Measurements from ENCODE around the gene SRP9. TPM values are rescaled to one million over a fixed set of nuclear protein-coding genes. Genes with fewer than 3 reads are reported as not detected.
A peak's percentile ranks its signal among the peaks of the same experiment; 100 is the strongest.
"Not testable (repeated sequence)": the region's sequence is repeated elsewhere in the genome, so short reads cannot be mapped to it uniquely, and the experiment has no call there.

The SRP9 gene
- total RNA-seq, 2 donors from 2014 or later, result 48.5 to 86.6 TPM

DNA sequence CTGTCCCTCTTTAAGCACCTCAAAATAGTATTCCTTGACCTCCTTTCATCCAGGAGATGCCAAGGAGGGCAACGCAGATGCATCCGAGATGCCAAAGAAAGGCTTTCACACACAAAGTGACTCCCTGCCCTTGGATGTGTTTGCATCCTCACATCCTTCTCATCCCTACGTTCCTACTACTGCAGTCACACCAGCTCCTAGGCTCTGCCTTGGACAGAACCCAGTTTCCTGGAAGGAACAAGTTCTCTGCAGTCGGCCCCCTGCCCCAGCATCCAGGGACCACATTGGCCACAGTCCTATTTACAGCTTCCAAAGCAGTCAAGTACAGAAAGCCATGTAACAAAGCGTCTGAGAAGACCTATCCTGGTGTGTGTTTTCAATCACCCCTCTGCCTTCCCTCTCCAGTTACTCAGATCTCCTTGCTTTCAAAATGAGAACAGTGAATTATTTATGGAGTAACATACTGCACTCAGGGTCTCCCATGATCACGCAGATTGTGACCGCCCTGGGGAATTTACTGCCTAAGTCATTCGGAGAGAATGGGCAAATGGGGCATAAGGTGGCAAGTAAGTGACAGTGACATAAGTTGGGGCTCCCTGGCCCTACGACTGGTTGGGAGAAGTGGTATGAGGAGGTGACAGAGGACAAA is 21.8 kb upstream of the SRP9 start:
- no peak for DNase-seq

DNA sequence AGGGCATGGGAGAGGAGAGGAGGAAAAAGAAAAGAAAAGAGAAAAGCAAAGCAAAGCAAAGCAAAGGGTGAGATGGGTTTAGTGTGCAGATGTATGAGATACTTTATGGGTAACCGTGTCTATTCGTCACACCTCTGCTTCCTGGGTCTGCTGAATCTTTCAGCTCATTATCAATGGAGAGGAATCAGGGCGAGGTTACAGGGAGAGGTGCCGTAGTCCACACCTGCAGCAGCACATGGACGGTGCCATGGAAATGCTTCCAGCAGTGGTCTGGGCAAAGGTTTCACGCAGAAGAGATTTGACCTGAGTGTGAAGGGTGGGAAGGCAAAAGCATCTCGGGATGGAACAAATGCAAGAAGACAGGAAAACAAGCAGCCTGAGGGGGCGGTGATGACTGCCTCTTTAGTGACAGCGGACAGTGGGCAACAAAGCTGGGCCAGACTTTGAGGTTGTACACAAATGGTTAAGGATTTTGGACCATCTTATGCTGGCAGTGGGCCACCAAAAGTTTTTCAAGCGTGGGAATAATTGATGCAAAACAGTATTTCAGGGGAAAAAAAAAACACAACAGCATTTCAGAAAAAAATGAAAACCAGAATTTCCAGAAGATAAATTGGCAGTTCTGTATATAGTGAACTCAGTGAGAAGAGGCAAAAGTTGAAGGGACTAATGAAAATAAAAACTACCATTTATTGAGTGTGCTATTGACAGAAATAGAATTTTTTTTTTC is 19.5 kb upstream of the SRP9 start:
- intact Hi-C loops (cut with DNase I), result no loop called here
- 77% methylated on average over 10 of the region's 10 CpGs for WGBS, 2 donors
- ATAC-seq (no peak), DNase-seq (no peak)
- Histone ChIP-seq H3K27me3 (no peaks in the 10 kb centered on the region), H3K27ac (no peak overlapping the region), H3K4me1 (peaks cover 14% of the 10 kb centered on the region), H3K9me3 (no peaks in the 10 kb centered on the region), H3K36me3 (replicated peaks in 1 of 2; ENCODE audit: insufficient read depth in 1 of 2, low read depth in 2 of 2) (no peaks in the 10 kb centered on the region), H3K4me3 (no peak overlapping the region)
- TF ChIP-seq, protein P1, sequence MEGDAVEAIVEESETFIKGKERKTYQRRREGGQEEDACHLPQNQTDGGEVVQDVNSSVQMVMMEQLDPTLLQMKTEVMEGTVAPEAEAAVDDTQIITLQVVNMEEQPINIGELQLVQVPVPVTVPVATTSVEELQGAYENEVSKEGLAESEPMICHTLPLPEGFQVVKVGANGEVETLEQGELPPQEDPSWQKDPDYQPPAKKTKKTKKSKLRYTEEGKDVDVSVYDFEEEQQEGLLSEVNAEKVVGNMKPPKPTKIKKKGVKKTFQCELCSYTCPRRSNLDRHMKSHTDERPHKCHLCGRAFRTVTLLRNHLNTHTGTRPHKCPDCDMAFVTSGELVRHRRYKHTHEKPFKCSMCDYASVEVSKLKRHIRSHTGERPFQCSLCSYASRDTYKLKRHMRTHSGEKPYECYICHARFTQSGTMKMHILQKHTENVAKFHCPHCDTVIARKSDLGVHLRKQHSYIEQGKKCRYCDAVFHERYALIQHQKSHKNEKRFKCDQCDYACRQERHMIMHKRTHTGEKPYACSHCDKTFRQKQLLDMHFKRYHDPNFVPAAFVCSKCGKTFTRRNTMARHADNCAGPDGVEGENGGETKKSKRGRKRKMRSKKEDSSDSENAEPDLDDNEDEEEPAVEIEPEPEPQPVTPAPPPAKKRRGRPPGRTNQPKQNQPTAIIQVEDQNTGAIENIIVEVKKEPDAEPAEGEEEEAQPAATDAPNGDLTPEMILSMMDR (IDR thresholded peaks at IDR 0.05), result no peak
- TF ChIP-seq POLR2A (IDR thresholded peaks at IDR 0.05), result no peak

More for the DNA sequence above, 21.8 kb upstream of the SRP9 start:
- WGBS, 2 donors, result 70 to 73% methylated on average over 9 of the region's 9 CpGs
- Histone ChIP-seq H3K27ac (peak overlapping the region in 3 of 4 donors; percentile 29 to 68 (median 66)), H3K4me1 (peaks cover 28% of the 10 kb centered on the region), H3K36me3 (replicated peaks in 1 of 2; ENCODE audit: insufficient read depth in 1 of 2, low read depth in 2 of 2) (no peaks in the 10 kb centered on the region), H3K4me3 (no peak overlapping the region), H3K9me3 (no peaks in the 10 kb centered on the region), H3K27me3 (no peaks in the 10 kb centered on the region)
- ATAC-seq, result no peak
- TF ChIP-seq POLR2A (IDR thresholded peaks at IDR 0.05), result no peak
- TF ChIP-seq, protein P1 (IDR thresholded peaks at IDR 0.05), result no peak
- intact Hi-C loops (cut with DNase I), result no loop called here

DNA sequence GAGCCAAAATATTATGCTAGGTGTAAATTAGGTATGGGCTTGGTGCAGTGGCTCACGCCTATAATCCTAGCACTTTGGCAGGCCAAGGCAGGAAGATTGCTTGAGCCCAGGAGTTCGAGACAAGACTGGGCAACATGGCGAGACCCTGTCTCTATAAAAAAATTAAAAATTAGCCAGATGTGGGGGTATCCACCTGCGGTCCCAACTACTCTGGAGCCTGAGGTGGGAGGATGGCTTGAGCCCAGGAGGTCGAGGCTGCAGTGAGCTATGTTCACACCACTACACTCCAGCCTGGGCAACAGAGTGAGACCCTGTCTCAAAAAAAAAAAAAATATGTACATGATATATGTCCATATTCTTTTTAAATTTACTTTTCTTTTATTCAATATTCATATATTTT is 17.7 kb upstream of the SRP9 start:
- H3K4me3 ChIP-seq; H3K27me3 ChIP-seq; H3K36me3 ChIP-seq (replicated peaks in 1 of 2; ENCODE audit: insufficient read depth in 1 of 2, low read depth in 2 of 2); ATAC-seq; H3K27ac ChIP-seq; H3K9me3 ChIP-seq; DNase-seq: not testable (repeated sequence)
- intact Hi-C loops (cut with DNase I), result loop anchor here (10.0 kb wide), 2 partner anchors 105 to 275 kb away; partner anchors contain the start of gene ENAH
- 86 to 98% methylated on average over 5 of the region's 5 CpGs for WGBS, 2 donors
- H3K4me1 ChIP-seq, result peaks cover 26% of the 10 kb centered on the region

DNA sequence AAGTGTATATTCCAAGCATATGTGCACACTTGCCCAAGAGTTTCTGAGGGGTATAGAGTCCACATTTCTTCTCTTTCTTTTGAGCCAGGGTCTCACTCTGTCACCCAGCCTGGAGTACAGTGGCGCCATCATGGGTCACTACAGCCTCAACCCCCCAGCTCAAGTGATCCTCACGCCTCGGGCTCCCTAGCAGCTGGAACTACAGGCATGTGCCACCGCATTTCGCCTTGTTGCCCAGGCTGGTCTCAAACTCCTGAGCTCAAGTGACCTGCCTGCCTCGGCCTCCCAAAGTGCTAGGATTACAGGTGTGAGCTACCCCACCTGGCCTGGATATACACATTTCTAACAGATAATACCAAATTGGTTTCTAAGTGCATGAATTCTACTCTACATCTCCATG is 17.1 kb upstream of the SRP9 start:
- WGBS, 2 donors, result 91 to 94% methylated on average over 6 of the region's 6 CpGs
- Histone ChIP-seq H3K27ac (no peak overlapping the region), H3K4me3 (no peak overlapping the region), H3K27me3 (no peaks in the 10 kb centered on the region), H3K9me3 (no peaks in the 10 kb centered on the region), H3K4me1 (peaks cover 21% of the 10 kb centered on the region), H3K36me3 (replicated peaks in 1 of 2; ENCODE audit: insufficient read depth in 1 of 2, low read depth in 2 of 2) (no peaks in the 10 kb centered on the region)
- no peak for ATAC-seq
- TF ChIP-seq POLR2A (IDR thresholded peaks at IDR 0.05), result no peak
- TF ChIP-seq, protein P1 (IDR thresholded peaks at IDR 0.05), result no peak
- intact Hi-C loops (cut with DNase I), result loop anchor here (10.0 kb wide), 2 partner anchors 106 to 276 kb away; partner anchors contain the start of gene ENAH
- no peak for DNase-seq

DNA sequence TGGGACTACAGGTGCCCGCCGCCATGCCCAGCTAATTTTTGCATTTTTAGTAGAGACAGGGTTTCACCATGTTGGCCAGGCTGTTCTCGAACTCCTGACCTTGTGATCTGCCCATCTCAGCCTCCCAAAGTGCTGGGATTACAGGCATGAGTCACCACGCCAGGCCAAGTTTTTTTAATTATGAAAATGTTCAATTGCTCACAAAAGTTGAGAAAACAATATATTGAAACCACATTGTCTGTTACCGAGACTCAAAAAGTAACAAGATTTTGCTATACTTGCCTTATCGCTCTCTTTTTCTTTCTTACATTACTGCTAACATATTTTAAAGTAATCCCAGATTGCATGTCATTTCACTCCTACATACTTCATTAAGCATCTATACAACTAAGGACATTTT is 16.2 kb upstream of the SRP9 start:
- not testable (repeated sequence) for ATAC-seq; H3K4me3 ChIP-seq; H3K27me3 ChIP-seq; DNase-seq; H3K36me3 ChIP-seq (replicated peaks in 1 of 2; ENCODE audit: insufficient read depth in 1 of 2, low read depth in 2 of 2); H3K27ac ChIP-seq; H3K9me3 ChIP-seq
- WGBS, 2 donors, result 87 to 94% methylated on average over 6 of the region's 6 CpGs
- intact Hi-C loops (cut with DNase I), result loop anchor here (10.0 kb wide), 2 partner anchors 107 to 277 kb away; partner anchors contain the start of gene ENAH
- H3K4me1 ChIP-seq, result peaks cover 15% of the 10 kb centered on the region
